ENCODE measurements around the gene DNAJA2.

DNA sequence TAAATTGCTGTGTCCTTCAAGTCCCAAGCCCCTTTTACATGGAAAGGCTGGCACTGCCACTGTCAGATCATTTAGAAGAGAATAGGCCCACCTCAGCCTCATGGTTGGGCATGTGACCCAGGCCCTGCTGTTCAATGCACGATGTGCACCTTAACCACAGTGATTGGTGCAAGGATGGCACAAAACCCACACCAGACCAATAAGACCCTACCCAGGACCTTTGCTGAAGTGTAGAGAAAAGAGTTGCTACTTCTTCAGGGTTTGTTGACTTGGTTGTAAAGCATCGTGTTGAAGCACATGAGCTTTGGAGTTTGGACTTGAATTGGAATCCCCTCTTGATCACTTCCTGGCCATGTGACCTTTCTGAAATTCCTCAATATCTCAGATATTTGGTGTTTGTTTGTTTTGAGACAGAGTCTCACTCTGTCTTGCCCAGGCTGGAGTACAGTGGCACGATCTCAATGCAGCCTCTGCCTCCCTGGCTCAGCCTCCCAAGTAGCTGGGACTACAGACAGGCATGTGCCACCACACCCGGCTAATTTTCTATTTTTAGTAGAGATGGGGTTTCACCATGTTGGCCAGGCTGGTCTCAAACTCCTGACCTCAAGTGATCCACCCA lies 24.8 kb downstream of the DNAJA2 start:
- TF ChIP-seq, protein P1, sequence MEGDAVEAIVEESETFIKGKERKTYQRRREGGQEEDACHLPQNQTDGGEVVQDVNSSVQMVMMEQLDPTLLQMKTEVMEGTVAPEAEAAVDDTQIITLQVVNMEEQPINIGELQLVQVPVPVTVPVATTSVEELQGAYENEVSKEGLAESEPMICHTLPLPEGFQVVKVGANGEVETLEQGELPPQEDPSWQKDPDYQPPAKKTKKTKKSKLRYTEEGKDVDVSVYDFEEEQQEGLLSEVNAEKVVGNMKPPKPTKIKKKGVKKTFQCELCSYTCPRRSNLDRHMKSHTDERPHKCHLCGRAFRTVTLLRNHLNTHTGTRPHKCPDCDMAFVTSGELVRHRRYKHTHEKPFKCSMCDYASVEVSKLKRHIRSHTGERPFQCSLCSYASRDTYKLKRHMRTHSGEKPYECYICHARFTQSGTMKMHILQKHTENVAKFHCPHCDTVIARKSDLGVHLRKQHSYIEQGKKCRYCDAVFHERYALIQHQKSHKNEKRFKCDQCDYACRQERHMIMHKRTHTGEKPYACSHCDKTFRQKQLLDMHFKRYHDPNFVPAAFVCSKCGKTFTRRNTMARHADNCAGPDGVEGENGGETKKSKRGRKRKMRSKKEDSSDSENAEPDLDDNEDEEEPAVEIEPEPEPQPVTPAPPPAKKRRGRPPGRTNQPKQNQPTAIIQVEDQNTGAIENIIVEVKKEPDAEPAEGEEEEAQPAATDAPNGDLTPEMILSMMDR (IDR thresholded peaks at IDR 0.05; ENCODE audit: control extremely low read depth in 1 of 3, insufficient read depth in 1 of 3, low read depth in 1 of 3, low read length in 3 of 3): no peak
- no peak for TF ChIP-seq SUZ12 (IDR thresholded peaks at IDR 0.05; ENCODE audit: low read length)
- TF ChIP-seq KDM1A (IDR thresholded peaks at IDR 0.05; ENCODE audit: borderline replicate concordance, low read length): no peak
- TF ChIP-seq CHD2 (IDR thresholded peaks at IDR 0.05; ENCODE audit: low read length): no peak
- TF ChIP-seq, protein P2, sequence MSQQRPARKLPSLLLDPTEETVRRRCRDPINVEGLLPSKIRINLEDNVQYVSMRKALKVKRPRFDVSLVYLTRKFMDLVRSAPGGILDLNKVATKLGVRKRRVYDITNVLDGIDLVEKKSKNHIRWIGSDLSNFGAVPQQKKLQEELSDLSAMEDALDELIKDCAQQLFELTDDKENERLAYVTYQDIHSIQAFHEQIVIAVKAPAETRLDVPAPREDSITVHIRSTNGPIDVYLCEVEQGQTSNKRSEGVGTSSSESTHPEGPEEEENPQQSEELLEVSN (IDR thresholded peaks at IDR 0.05): no peak
- TF ChIP-seq FOSL1 (IDR thresholded peaks at IDR 0.05; ENCODE audit: insufficient read depth, low read depth, low read length): no peak
- TF ChIP-seq NRF1 (IDR thresholded peaks at IDR 0.05; ENCODE audit: low read depth, low read length): no peak
- TF ChIP-seq SAP30 (IDR thresholded peaks at IDR 0.05; ENCODE audit: insufficient read depth, insufficient replicate concordance, low read length): no peak
- no peak for TF ChIP-seq CEBPB (IDR thresholded peaks at IDR 0.05; ENCODE audit: low read depth, low read length)

Data from H1 (cell line).